H9 (cell line): ENCODE data around the gene VWF. TPM values are rescaled to one million over a fixed set of nuclear protein-coding genes. Genes with fewer than 3 reads are reported as not detected.
"Not testable (repeated sequence)": the region's sequence is repeated elsewhere in the genome, so short reads cannot be mapped to it uniquely, and the experiment has no call there.

Source experiments
- DNase-seq: peaks from one replicate; pipeline ENCODE4 v3.0.0-alpha.2; 2017
- H2AFZ ChIP-seq: one replicate; pipeline ENCODE4 v1.6.1; 2013; ENCODE audit warnings: mild to moderate bottlenecking, low read length, control low read depth, moderate library complexity
- H2AK5ac ChIP-seq: 2 replicates; pipeline ENCODE4 v1.6.1; 2013; ENCODE audit warnings: low read length, control low read depth, mixed read lengths; ENCODE audit not compliant: insufficient read length
- H2BK120ac ChIP-seq: one replicate; pipeline ENCODE4 v1.6.1; 2013; ENCODE audit warnings: low read depth, mild to moderate bottlenecking, low read length, control low read depth, inconsistent platforms; ENCODE audit not compliant: poor library complexity, severe bottlenecking
- H2BK12ac ChIP-seq: 2 replicates; pipeline ENCODE4 v1.6.1; 2013; ENCODE audit warnings: low read length, control low read depth, mixed read lengths, low read depth; ENCODE audit not compliant: insufficient read length
- H2BK15ac ChIP-seq: 2 replicates; pipeline ENCODE4 v1.6.1; 2013; ENCODE audit warnings: low read depth, low read length, control low read depth
- H2BK20ac ChIP-seq: one replicate; pipeline ENCODE4 v1.6.1; 2013; ENCODE audit warnings: low read depth, mild to moderate bottlenecking, low read length, control low read depth, inconsistent platforms; ENCODE audit not compliant: poor library complexity, severe bottlenecking
- H2BK5ac ChIP-seq: 2 replicates; pipeline ENCODE4 v1.6.1; 2013; ENCODE audit warnings: low read length, control low read depth, mixed read lengths; ENCODE audit not compliant: insufficient read length
- H3K14ac ChIP-seq: 2 replicates; pipeline ENCODE4 v1.6.1; 2013; ENCODE audit warnings: low read length, control low read depth; ENCODE audit not compliant: insufficient read depth
- H3K18ac ChIP-seq: 2 replicates; pipeline ENCODE4 v1.6.1; 2013; ENCODE audit warnings: low read depth, mild to moderate bottlenecking, mixed read lengths, low read length, control low read depth; ENCODE audit not compliant: insufficient read length
- H3K23ac ChIP-seq: 2 replicates; pipeline ENCODE4 v1.6.1; 2013; ENCODE audit warnings: low read length, control low read depth, mixed read lengths, low read depth; ENCODE audit not compliant: insufficient read length
- H3K23me2 ChIP-seq: 2 replicates; pipeline ENCODE4 v1.6.1; 2013; ENCODE audit warnings: low read depth, mild to moderate bottlenecking, mixed read lengths, low read length, control low read depth; ENCODE audit not compliant: insufficient read length, poor library complexity, severe bottlenecking
- H3K27ac ChIP-seq: 2 replicates; pipeline ENCODE4 v1.5.1; 2013; ENCODE audit warnings: low read length, control low read depth, mixed read lengths, low read depth; ENCODE audit not compliant: insufficient read length
- H3K27me3 ChIP-seq: 2 replicates; pipeline ENCODE4 v1.6.1; 2013; ENCODE audit warnings: low read length, control low read depth, inconsistent platforms; ENCODE audit not compliant: insufficient read depth
- H3K4ac ChIP-seq: 2 replicates; pipeline ENCODE4 v1.6.1; 2013; ENCODE audit warnings: low read depth, mild to moderate bottlenecking, control low read depth, inconsistent platforms, low read length, moderate library complexity
- H3K4me1 ChIP-seq: 2 replicates; pipeline ENCODE4 v1.6.1; 2013; ENCODE audit warnings: low read length, control low read depth, inconsistent platforms; ENCODE audit not compliant: insufficient read depth
- H3K4me2 ChIP-seq: 2 replicates; pipeline ENCODE4 v1.6.1; 2013; ENCODE audit warnings: low read length, control low read depth, mixed read lengths; ENCODE audit not compliant: insufficient read length, insufficient read depth
- H3K56ac ChIP-seq: 2 replicates; pipeline ENCODE4 v1.6.1; 2013; ENCODE audit warnings: low read depth, mild to moderate bottlenecking, mixed read lengths, low read length, control low read depth; ENCODE audit not compliant: insufficient read length
- H3K79me1 ChIP-seq: 2 replicates; pipeline ENCODE4 v1.6.1; 2013; ENCODE audit warnings: low read depth, mild to moderate bottlenecking, moderate library complexity, low read length, control low read depth, inconsistent platforms; ENCODE audit not compliant: insufficient read depth, poor library complexity, severe bottlenecking
- H3K79me2 ChIP-seq: 2 replicates; pipeline ENCODE4 v1.6.1; 2013; ENCODE audit warnings: low read length, control low read depth, inconsistent platforms; ENCODE audit not compliant: insufficient read depth
- H3K9ac ChIP-seq: 2 replicates; pipeline ENCODE4 v1.6.1; 2013; ENCODE audit warnings: low read length, control low read depth, mixed read lengths; ENCODE audit not compliant: insufficient read length; ENCODE audit errors: extremely low read depth
- H3K9me3 ChIP-seq: one replicate; pipeline ENCODE4 v1.6.1; 2013; ENCODE audit warnings: low read depth, low read length, inconsistent platforms; ENCODE audit not compliant: control insufficient read depth
- H3T11ph ChIP-seq: one replicate; pipeline ENCODE4 v1.6.1; 2013; ENCODE audit warnings: mild to moderate bottlenecking, low read length, control low read depth, inconsistent platforms
- H4K20me1 ChIP-seq: one replicate; pipeline ENCODE4 v1.6.1; 2013; ENCODE audit not compliant: control insufficient read depth, insufficient read length, insufficient read depth
- H4K5ac ChIP-seq: 2 replicates; pipeline ENCODE4 v1.6.1; 2013; ENCODE audit warnings: low read depth, mild to moderate bottlenecking, mixed read lengths, low read length, control low read depth; ENCODE audit not compliant: insufficient read length
- H4K8ac ChIP-seq: replicated peaks from 2 replicates; pipeline ENCODE4 v1.6.1; 2013; ENCODE audit warnings: low read length, control low read depth, mixed read lengths, low read depth; ENCODE audit not compliant: insufficient read length
- H4K91ac ChIP-seq: 2 replicates; pipeline ENCODE4 v1.6.1; 2013; ENCODE audit warnings: low read depth, mild to moderate bottlenecking, moderate library complexity, mixed read lengths, low read length, control low read depth; ENCODE audit not compliant: insufficient read length
- H3K27ac Mint-ChIP-seq, 3 experiments: 2 replicates in 2 of 3; 3 replicates in 1 of 3; pipeline ENCODE4 v1.8.0; 2020 to 2021; ENCODE audit warnings: mixed read lengths in 3 of 3, mild to moderate bottlenecking in 1 of 3, moderate library complexity in 1 of 3
- H3K27me3 Mint-ChIP-seq: 2 replicates; pipeline ENCODE4 v1.8.0; 2021; ENCODE audit warnings: low read depth, mild to moderate bottlenecking, moderate library complexity, mixed read lengths
- H3K36me3 Mint-ChIP-seq, 3 experiments: 2 replicates in 2 of 3; 3 replicates in 1 of 3; pipeline ENCODE4 v1.8.0; 2020 to 2021; ENCODE audit warnings: low read depth in 3 of 3, mixed read lengths in 3 of 3; ENCODE audit not compliant: insufficient read depth in 1 of 3
- H3K4me1 Mint-ChIP-seq, 2 experiments: 2 replicates each; pipeline ENCODE4 v1.8.0; 2020; ENCODE audit warnings: mixed read lengths in 2 of 2
- H3K4me3 Mint-ChIP-seq, 2 experiments: 2 replicates in 1 of 2; 3 replicates in 1 of 2; pipeline ENCODE4 v1.8.0; 2020 to 2021; ENCODE audit warnings: mild to moderate bottlenecking in 2 of 2, mixed read lengths in 2 of 2, moderate library complexity in 1 of 2
- H3K9me3 Mint-ChIP-seq, 2 experiments: 2 replicates in 1 of 2; 3 replicates in 1 of 2; pipeline ENCODE4 v1.8.0; 2020; ENCODE audit warnings: mild to moderate bottlenecking in 2 of 2, mixed read lengths in 2 of 2, moderate library complexity in 1 of 2
- WGBS: extraction: QIAGEN DNeasy Blood & Tissue Kit; methylation state at CpG from one replicate; pipeline ENCODE4 v1.1.7; 2013; ENCODE audit warnings: missing lambda C conversion rate, low lambda C conversion rate, mixed read lengths; ENCODE audit not compliant: insufficient read length; ENCODE audit errors: extremely low coverage; 5-methylcytosine and 5-hydroxymethylcytosine counted together
- total RNA-seq: library from RNA; stranded (reverse); gene quantifications from 2 replicates; pipeline ENCODE4 v1.2.1, GENCODE V29; 2021
- TF ChIP-seq, protein P1 (sequence below): fragments of 200-600 bp; sonication (generic); conservative IDR thresholded peaks from 3 replicates; pipeline ENCODE4 v1.8.0; 2021; ENCODE audit warnings: antibody characterized with exemption, mild to moderate bottlenecking

Gene VWF
- total RNA-seq, 1 experiment from 2014 or later: 0.17 TPM

DNA sequence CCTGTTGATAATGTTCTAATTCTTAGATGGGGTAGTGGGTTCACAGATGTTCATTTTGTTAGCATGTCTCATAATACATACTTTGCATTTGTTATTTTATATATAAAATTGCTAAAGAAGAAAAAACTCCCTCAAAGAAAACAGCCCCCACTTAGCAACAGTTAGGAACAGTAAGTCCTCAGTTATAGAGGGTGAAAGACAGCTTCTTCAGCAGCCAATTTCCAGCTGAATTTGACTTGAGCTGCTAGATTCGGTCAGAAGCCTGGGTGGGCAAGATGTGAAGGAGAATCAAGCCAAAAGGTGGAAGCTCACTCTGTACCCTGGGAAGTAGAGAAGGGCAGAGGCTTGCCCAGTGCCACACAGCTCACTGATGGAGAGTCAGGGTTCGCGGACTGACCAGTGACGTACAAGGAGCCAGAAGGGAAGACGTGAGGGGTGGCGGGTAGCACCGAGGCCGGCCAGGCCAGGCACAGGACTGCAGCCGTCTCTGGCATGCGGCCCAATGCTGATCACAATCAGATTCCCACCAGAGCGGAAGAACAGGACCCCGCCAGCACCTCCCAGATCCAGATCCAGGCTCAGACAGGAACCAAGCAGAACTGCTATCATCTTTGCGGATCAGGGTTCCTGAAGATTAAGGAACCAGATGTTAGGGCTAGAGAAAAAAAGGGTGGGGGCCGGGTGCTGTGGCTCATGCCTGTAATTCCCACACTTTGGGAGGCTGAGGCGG, 30.4 kb upstream of the VWF start:
- Histone ChIP-seq H2BK12ac (no peak overlapping the region), H3K27me3 (no peaks in the 10 kb centered on the region), H4K91ac (no peak overlapping the region), H3K23me2 (no peaks in the 10 kb centered on the region), H4K5ac (no peak overlapping the region), H2AK5ac (no peak overlapping the region), H4K8ac (no peak overlapping the region), H3K56ac (no peak overlapping the region), H3K14ac (no peak overlapping the region), H2BK120ac (no peak overlapping the region), H3K4me1 (no peaks in the 10 kb centered on the region), H4K20me1 (no peaks in the 10 kb centered on the region), H3K4me2 (no peak overlapping the region), H3K79me1 (no peaks in the 10 kb centered on the region), H3K18ac (no peak overlapping the region), H3K9me3 (no peaks in the 10 kb centered on the region), H3K4ac (no peak overlapping the region), H2BK15ac (no peak overlapping the region), H3K27ac (no peak overlapping the region), H2BK20ac (no peak overlapping the region), H2BK5ac (no peak overlapping the region), H2AFZ (no peak overlapping the region), H3K23ac (no peak overlapping the region), H3T11ph (no peak overlapping the region), H3K9ac (no peak overlapping the region), H3K79me2 (no peaks in the 10 kb centered on the region)
- peak; percentile 33 for DNase-seq
- TF ChIP-seq, protein P1, sequence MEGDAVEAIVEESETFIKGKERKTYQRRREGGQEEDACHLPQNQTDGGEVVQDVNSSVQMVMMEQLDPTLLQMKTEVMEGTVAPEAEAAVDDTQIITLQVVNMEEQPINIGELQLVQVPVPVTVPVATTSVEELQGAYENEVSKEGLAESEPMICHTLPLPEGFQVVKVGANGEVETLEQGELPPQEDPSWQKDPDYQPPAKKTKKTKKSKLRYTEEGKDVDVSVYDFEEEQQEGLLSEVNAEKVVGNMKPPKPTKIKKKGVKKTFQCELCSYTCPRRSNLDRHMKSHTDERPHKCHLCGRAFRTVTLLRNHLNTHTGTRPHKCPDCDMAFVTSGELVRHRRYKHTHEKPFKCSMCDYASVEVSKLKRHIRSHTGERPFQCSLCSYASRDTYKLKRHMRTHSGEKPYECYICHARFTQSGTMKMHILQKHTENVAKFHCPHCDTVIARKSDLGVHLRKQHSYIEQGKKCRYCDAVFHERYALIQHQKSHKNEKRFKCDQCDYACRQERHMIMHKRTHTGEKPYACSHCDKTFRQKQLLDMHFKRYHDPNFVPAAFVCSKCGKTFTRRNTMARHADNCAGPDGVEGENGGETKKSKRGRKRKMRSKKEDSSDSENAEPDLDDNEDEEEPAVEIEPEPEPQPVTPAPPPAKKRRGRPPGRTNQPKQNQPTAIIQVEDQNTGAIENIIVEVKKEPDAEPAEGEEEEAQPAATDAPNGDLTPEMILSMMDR: no peak
- Mint-ChIP-seq H3K4me3 (no peak overlapping the region), H3K27me3 (no peaks in the 10 kb centered on the region), H3K27ac (no peak overlapping the region), H3K36me3 (no peaks in the 10 kb centered on the region), H3K9me3 (no peaks in the 10 kb centered on the region), H3K4me1 (0 out of 4 replicates have a peak, but pooled peaks cover 0 to 4% of the 10 kb centered on the region in 2 experiments)
- no CpG with 5 or more reads among the region's 15 CpGs for WGBS

DNA sequence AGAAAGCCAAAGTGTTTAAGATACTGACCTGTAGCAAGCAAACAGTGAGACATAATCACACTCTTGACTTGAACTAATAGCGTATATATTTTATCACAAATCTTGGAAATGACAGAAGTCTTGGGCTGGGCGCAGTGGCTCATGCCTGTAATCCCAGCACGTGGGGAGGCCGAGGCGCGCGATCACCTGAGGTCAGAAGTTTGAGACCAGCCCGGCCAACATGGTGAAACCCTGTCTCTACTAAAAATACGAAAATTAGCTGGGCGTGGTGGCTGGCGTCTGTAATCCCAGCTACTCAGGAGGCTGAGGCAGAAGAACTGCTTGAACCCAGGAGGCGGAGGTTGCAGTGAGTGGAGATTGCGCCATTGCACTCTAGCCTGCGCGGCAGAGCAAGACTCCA, 24.3 kb upstream of the VWF start:
- H3K27me3 Mint-ChIP-seq, H3K9me3 ChIP-seq, H2BK120ac ChIP-seq, H3T11ph ChIP-seq, H2BK5ac ChIP-seq, H3K4me3 Mint-ChIP-seq, H3K27ac ChIP-seq, H3K79me1 ChIP-seq, H3K4ac ChIP-seq, H3K79me2 ChIP-seq, H3K4me2 ChIP-seq, H4K5ac ChIP-seq, H3K9me3 Mint-ChIP-seq, H3K4me1 ChIP-seq, H4K8ac ChIP-seq, H3K23me2 ChIP-seq, H2BK12ac ChIP-seq, H3K36me3 Mint-ChIP-seq, H3K27ac Mint-ChIP-seq, H2BK20ac ChIP-seq, H3K23ac ChIP-seq, H3K4me1 Mint-ChIP-seq, H3K27me3 ChIP-seq, H3K18ac ChIP-seq, H2BK15ac ChIP-seq, H3K14ac ChIP-seq, H3K56ac ChIP-seq, H3K9ac ChIP-seq, H2AFZ ChIP-seq, H4K20me1 ChIP-seq, H4K91ac ChIP-seq, H2AK5ac ChIP-seq, DNase-seq: not testable (repeated sequence)
- WGBS: no CpG with 5 or more reads among the region's 15 CpGs
